Adrenal gland (tissue), 12 donors: ENCODE data around the gene IGFBP4. TPM values are rescaled to one million over a fixed set of nuclear protein-coding genes. Genes with fewer than 3 reads are reported as not detected.
"Not testable (repeated sequence)": the region's sequence is repeated elsewhere in the genome, so short reads cannot be mapped to it uniquely, and the experiment has no call there.

ENCODE experiments used
- DNase-seq, 7 donors: peaks; one replicate each; pipeline ENCODE4 v3.0.0-alpha.2; 2019 to 2020
- H3K27ac ChIP-seq, 5 donors: fragments of 200-600 bp; sonication (generic) in 4 of 5; 1 replicate in 3 of 5; 2 replicates in 2 of 5; pipeline versions ENCODE4 v1.5.1 to v1.8.0; 2016 to 2020; ENCODE audit warnings: mild to moderate bottlenecking in 1 of 5
- H3K27me3 ChIP-seq: fragments of 200-600 bp; 2 replicates; pipeline ENCODE4 v1.8.0; 2021
- H3K36me3 ChIP-seq, 2 donors: fragments of 200-600 bp; replicated peaks in 1 of 2; 1 replicate in 1 of 2; 2 replicates in 1 of 2; pipeline versions ENCODE4 v1.5.1 to v1.8.0; 2018 to 2022
- H3K4me1 ChIP-seq, 2 donors: fragments of 200-600 bp; replicated peaks in 1 of 2; 1 replicate in 1 of 2; 2 replicates in 1 of 2; pipeline versions ENCODE4 v1.5.1 to v1.8.0; 2018 to 2021
- H3K4me3 ChIP-seq, 4 donors: fragments of 200-600 bp; sonication (generic) in 3 of 4; one replicate each; pipeline ENCODE4 v1.5.1; 2016 to 2018
- H3K9me3 ChIP-seq, 3 donors: fragments of 200-600 bp; sonication (generic) in 1 of 3; replicated peaks in 1 of 3; 1 replicate in 2 of 3; 2 replicates in 1 of 3; pipeline versions ENCODE4 v1.5.1 to v1.8.0; 2016 to 2021
- POLR2A ChIP-seq, 2 donors: fragments of 450-650 bp; IDR thresholded peaks; one replicate each; pipeline ENCODE4 v1.6.1; 2017; ENCODE audit warnings: antibody characterized with exemption in 2 of 2, mild to moderate bottlenecking in 2 of 2, moderate library complexity in 1 of 2
- WGBS, 4 donors: extraction: QIAGEN DNeasy Blood & Tissue Kit in 2 of 4; methylation state at CpG; one replicate each; pipeline versions ENCODE4 v1.1.5 to v1.1.7; 2013 to 2017; 5-methylcytosine and 5-hydroxymethylcytosine counted together
- intact Hi-C, 2 donors: fragments of 100-400 bp; cut with DNase I; formaldehyde crosslinking; loops; one replicate each; pipeline versions ENCODE4 v1.14.1 to v1.15.0; 2022 to 2023
- polyA plus RNA-seq, 3 donors: library from polyadenylated mRNA; stranded (reverse); fragments of 200-250 nt in 2 of 3; fragments of 350-450 nt in 1 of 3; fragmentation: Illumina TruSeq in 1 of 3; extraction: RNeasy Lipid Tissue Mini Kit (QIAGEN cat#74804) in 1 of 3; gene quantifications; one replicate each; pipeline ENCODE4 v1.2.3, GENCODE V29; 2013 to 2014
- total RNA-seq, 9 donors: library from RNA; depleted of rRNA in 4 of 9; stranded (reverse); fragments of >200 nt in 4 of 9; fragments of 120-200 nt in 1 of 9; fragmentation: NEBNext Ultra II Directional in 1 of 9; extraction: Animal tissue kit (Norgen Biotek cat#: 25700) in 1 of 9; gene quantifications; one replicate each; pipeline versions ENCODE4 v1.1.0 to v1.2.4, GENCODE V29; 2013 to 2023
- TF ChIP-seq, protein P1 (sequence below), 6 experiments: fragments of 450-650 bp in 4 of 6; fragments of 200-600 bp in 2 of 6; sonication (generic) in 1 of 6; IDR thresholded peaks; 1 replicate in 5 of 6; 2 replicates in 1 of 6; pipeline versions ENCODE4 v1.5.1 to v1.8.0; 2016 to 2021; ENCODE audit warnings: antibody characterized with exemption in 6 of 6, mild to moderate bottlenecking in 2 of 6, moderate library complexity in 1 of 6
- donor health status: healthy with polysubstance abuse.
- donor health status: Bipolar disorder and iron deficiency.
- donor health status: DM: yes; HTN: yes; CAD: no.
- donor health status: DM: no; HTN: no; CAD: no.
- donor health status: DM: no; HTN: no; CAD: no.
- donor health status: DM: yes; HTN: yes; CAD: no.

IGFBP4 gene
- total and polyA plus RNA-seq, 12 donors = 21.4 to 458 (median 256) TPM

DNA sequence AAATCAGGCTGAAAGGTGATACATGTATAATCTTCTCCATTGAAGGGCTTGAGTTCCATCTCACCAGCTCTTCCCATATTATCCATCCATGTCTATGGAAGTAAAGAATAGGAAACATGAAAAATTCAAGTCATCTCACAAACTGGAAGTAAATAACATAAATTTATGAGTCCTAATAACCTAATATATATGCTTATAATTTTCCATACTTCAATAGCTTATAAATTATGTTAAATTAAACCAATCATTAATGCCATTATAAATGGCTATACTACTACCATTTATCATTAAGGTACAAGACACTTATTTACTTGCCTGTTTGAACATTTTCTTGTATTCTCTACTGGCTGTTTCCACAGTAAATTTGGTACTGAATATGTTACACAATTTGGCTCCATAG, 30.4 kb upstream of the IGFBP4 start:
- intact Hi-C loops = loop anchor here (5.0 to 10.0 kb wide), 3 partner anchors 51 to 218 kb away; partner anchors contain the start of genes GJD3 (in 2 of the 2) and RARA (in 1 of the 2)

GRCh38 chr17:40414312-40414711, 28.9 kb upstream of the IGFBP4 start:
- intact Hi-C loops = loop anchor here (5.0 to 10.0 kb wide), 3 partner anchors 52 to 220 kb away; partner anchors contain the start of genes GJD3 (in 2 of the 2) and RARA (in 1 of the 2)
- not testable (repeated sequence) for H3K4me3 ChIP-seq, H3K36me3 ChIP-seq, H3K27ac ChIP-seq, H3K9me3 ChIP-seq, H3K27me3 ChIP-seq, DNase-seq
- H3K4me1 ChIP-seq = peaks cover 6 to 12% of the 10 kb centered on the region in 2 donors
- WGBS, 4 donors = 88 to 100% (median 92%) methylated on average over 1 to 4 of the region's 4 CpGs

More for the DNA sequence above, 30.4 kb upstream of the IGFBP4 start:
- DNase-seq = no peak
- Histone ChIP-seq H3K4me1 (peaks cover 0 to 8% of the 10 kb centered on the region in 2 donors), H3K4me3 (no peak overlapping the region), H3K27ac (no peak overlapping the region), H3K9me3 (no peaks in the 10 kb centered on the region), H3K27me3 (no peaks in the 10 kb centered on the region), H3K36me3 (no peaks in the 10 kb centered on the region)
- TF ChIP-seq, protein P1, sequence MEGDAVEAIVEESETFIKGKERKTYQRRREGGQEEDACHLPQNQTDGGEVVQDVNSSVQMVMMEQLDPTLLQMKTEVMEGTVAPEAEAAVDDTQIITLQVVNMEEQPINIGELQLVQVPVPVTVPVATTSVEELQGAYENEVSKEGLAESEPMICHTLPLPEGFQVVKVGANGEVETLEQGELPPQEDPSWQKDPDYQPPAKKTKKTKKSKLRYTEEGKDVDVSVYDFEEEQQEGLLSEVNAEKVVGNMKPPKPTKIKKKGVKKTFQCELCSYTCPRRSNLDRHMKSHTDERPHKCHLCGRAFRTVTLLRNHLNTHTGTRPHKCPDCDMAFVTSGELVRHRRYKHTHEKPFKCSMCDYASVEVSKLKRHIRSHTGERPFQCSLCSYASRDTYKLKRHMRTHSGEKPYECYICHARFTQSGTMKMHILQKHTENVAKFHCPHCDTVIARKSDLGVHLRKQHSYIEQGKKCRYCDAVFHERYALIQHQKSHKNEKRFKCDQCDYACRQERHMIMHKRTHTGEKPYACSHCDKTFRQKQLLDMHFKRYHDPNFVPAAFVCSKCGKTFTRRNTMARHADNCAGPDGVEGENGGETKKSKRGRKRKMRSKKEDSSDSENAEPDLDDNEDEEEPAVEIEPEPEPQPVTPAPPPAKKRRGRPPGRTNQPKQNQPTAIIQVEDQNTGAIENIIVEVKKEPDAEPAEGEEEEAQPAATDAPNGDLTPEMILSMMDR (IDR thresholded peaks at IDR 0.05) = no peak
- no peak for TF ChIP-seq POLR2A (IDR thresholded peaks at IDR 0.05)

DNA sequence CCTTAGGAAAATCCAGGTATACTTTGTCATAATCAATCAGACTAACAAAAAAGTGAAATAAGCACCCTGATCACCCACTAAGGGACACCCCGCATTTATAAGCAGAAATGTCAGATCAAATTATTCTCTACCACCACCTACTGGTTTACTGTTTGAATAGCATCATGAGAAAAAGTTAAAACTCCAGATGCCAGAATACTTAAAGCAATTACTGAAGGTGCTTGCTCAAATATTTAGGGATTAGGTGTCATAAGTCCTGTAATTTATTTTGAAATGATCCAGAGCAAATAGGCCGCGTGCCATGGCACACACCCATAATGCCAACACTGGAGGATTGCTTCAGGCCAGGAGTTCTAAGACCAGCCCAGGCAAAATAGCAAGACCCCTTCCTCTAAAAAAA, 27.9 kb upstream of the IGFBP4 start:
- Histone ChIP-seq H3K4me3 (no peak overlapping the region), H3K27ac (no peak overlapping the region), H3K9me3 (no peaks in the 10 kb centered on the region), H3K27me3 (no peaks in the 10 kb centered on the region), H3K36me3 (no peaks in the 10 kb centered on the region), H3K4me1 (peaks cover 6 to 12% of the 10 kb centered on the region in 2 donors)
- DNase-seq = no peak
- intact Hi-C loops = loop anchor here in 1 of 2 donors (10.0 kb wide), 2 partner anchors 111 to 221 kb away; partner anchors contain the start of gene RARA
- no peak for TF ChIP-seq POLR2A (IDR thresholded peaks at IDR 0.05)
- TF ChIP-seq, protein P1 (IDR thresholded peaks at IDR 0.05) = peak; percentile 30 to 72 (median 64)
- WGBS, 4 donors = 48 to 56% (median 51%) methylated on average over 3 of the region's 3 CpGs

GRCh38 chr17:40416671-40417070, 26.6 kb upstream of the IGFBP4 start:
- H3K36me3 ChIP-seq = no peaks in the 10 kb centered on the region
- DNase-seq = no peak
- TF ChIP-seq, protein P1 (IDR thresholded peaks at IDR 0.05) = no peak
- no peak for TF ChIP-seq POLR2A (IDR thresholded peaks at IDR 0.05)
- intact Hi-C loops = loop anchor here in 1 of 2 donors (10.0 kb wide), 2 partner anchors 112 to 222 kb away; partner anchors contain the start of gene RARA
- H3K27ac ChIP-seq = no peak overlapping the region
- no peaks in the 10 kb centered on the region for H3K27me3 ChIP-seq
- no peaks in the 10 kb centered on the region for H3K9me3 ChIP-seq
- 36 to 39% (median 37%) methylated on average over 3 of the region's 3 CpGs for WGBS, 4 donors
- no peak overlapping the region for H3K4me3 ChIP-seq
- H3K4me1 ChIP-seq = peaks cover 6 to 12% of the 10 kb centered on the region in 2 donors

DNA sequence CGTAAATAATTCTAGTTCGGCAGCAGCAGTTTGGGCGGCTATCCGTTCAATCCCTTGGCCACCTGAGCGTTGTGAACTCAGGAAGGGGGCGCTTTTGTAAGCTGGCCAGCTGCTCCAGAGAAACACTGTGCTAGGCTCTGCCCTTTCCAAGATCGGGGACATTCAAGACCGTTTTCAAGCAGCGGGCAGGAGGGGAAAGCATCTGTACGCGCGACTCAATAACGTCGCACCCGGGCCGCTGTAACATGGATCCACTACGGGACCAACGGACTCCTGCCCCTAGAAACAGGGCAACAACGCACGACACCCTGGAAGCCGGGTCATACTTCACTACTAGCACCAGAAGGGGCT, 26.0 kb upstream of the IGFBP4 start:
- Histone ChIP-seq H3K27me3 (no peaks in the 10 kb centered on the region), H3K4me3 (peak overlapping the region in 2 of 4 donors; percentile 8 to 53), H3K9me3 (no peaks in the 10 kb centered on the region), H3K36me3 (no peaks in the 10 kb centered on the region), H3K27ac (no peak overlapping the region), H3K4me1 (peaks cover 6 to 12% of the 10 kb centered on the region in 2 donors)
- no peak for TF ChIP-seq POLR2A (IDR thresholded peaks at IDR 0.05)
- TF ChIP-seq, protein P1 (IDR thresholded peaks at IDR 0.05) = no peak
- intact Hi-C loops = loop anchor here in 1 of 2 donors (10.0 kb wide), 2 partner anchors 112 to 222 kb away; partner anchors contain the start of gene RARA
- DNase-seq = no peak
- WGBS, 4 donors = 0 to 1% (median 0%) methylated on average over 7 to 21 of the region's 21 CpGs
